Left lung (tissue), 10 donors: Measurements from ENCODE around the gene ILF3. TPM values are rescaled to one million over a fixed set of nuclear protein-coding genes. Genes with fewer than 3 reads are reported as not detected.
A peak's percentile ranks its signal among the peaks of the same experiment; 100 is the strongest.

Experiments used
- ATAC-seq: fragments of 200-7000 bp; cut with Tn5 transposase; one replicate; pipeline ENCODE4 v1.9.1; 2020; ENCODE audit warnings: moderate library complexity
- DNase-seq, 4 donors: peaks; one replicate each; pipeline ENCODE4 v3.0.0-alpha.2; 2013 to 2020
- H3K27ac ChIP-seq, 2 donors: fragments of 200-600 bp; sonication (generic) in 1 of 2; one replicate each; pipeline versions ENCODE4 v1.5.0 to v1.8.0; 2020 to 2021
- H3K27me3 ChIP-seq, 2 donors: fragments of 200-600 bp; sonication (generic) in 1 of 2; one replicate each; pipeline versions ENCODE4 v1.5.0 to v1.8.0; 2020 to 2021
- H3K36me3 ChIP-seq, 2 donors: fragments of 200-600 bp; sonication (generic) in 1 of 2; one replicate each; pipeline versions ENCODE4 v1.5.0 to v1.8.0; 2020 to 2021
- H3K4me1 ChIP-seq, 2 donors: fragments of 200-600 bp; one replicate each; pipeline ENCODE4 v1.8.0; 2021
- H3K4me3 ChIP-seq, 2 donors: fragments of 200-600 bp; sonication (generic) in 1 of 2; one replicate each; pipeline versions ENCODE4 v1.5.0 to v1.8.0; 2020 to 2021; ENCODE audit warnings: mild to moderate bottlenecking in 1 of 2
- H3K9me3 ChIP-seq, 2 donors: fragments of 200-600 bp; sonication (generic) in 1 of 2; one replicate each; pipeline versions ENCODE4 v1.5.0 to v1.8.0; 2020 to 2021
- intact Hi-C, 2 donors: fragments of 100-400 bp; cut with DNase I; formaldehyde crosslinking; loops; one replicate each; pipeline versions ENCODE4 v1.11.2 to v1.14.2; 2022
- microRNA-seq, 2 donors: library from miRNA; unstranded; fragments of <30 nt; microRNA quantifications; one replicate each; pipeline ENCODE4, GENCODE V29; 2019
- polyA plus RNA-seq, 6 donors: library from polyadenylated mRNA; unstranded; fragments of 120-200 nt; gene quantifications; one replicate each; pipeline ENCODE4 v1.2.1, GENCODE V29; 2013; ENCODE audit not compliant: insufficient read length in 6 of 6
- total RNA-seq, 2 donors: library from RNA; stranded (reverse); fragmentation: NEBNext Ultra II Directional; extraction: Animal tissue kit (Norgen Biotek cat#: 25700); gene quantifications; one replicate each; pipeline ENCODE4 v1.2.1, GENCODE V29; 2021
- TF ChIP-seq, protein P1 (sequence below), 2 donors: fragments of 200-600 bp; sonication (generic) in 1 of 2; IDR thresholded peaks; one replicate each; pipeline versions ENCODE4 v1.5.0 to v1.8.0; 2021; ENCODE audit warnings: antibody characterized with exemption in 2 of 2
- donor health status: DM: no; HTN: yes; CAD: no.
- donor health status: DM: no; HTN: no; CAD: no.

The ILF3 gene
- total and polyA plus RNA-seq, 8 donors, result 161 to 357 (median 298) TPM

DNA sequence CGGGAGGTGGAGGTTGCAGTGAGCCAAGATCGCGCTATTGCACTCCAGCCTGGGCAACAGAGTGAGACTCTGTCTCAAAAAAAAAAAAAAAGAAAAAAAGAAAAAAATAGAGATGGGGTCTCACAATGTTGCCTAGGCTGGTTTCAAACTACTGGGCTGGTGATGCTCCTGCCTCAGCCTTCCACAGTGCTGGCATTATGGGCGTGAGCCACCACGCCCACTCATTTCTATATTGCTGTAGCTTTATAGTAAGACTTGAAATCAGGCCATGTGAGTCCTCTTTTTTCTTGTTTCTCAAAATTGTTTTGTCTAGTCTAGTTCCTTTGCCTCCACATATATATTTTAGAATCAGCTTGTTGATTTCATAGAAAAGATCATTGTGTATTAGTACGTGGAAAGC, 82.0 kb downstream of the ILF3 start:
- Histone ChIP-seq H3K27ac (peak overlapping the region in 1 of 2 donors; percentile 55), H3K4me1 (peaks cover 23 to 91% of the 10 kb centered on the region in 2 donors), H3K9me3 (no peaks in the 10 kb centered on the region)

DNA sequence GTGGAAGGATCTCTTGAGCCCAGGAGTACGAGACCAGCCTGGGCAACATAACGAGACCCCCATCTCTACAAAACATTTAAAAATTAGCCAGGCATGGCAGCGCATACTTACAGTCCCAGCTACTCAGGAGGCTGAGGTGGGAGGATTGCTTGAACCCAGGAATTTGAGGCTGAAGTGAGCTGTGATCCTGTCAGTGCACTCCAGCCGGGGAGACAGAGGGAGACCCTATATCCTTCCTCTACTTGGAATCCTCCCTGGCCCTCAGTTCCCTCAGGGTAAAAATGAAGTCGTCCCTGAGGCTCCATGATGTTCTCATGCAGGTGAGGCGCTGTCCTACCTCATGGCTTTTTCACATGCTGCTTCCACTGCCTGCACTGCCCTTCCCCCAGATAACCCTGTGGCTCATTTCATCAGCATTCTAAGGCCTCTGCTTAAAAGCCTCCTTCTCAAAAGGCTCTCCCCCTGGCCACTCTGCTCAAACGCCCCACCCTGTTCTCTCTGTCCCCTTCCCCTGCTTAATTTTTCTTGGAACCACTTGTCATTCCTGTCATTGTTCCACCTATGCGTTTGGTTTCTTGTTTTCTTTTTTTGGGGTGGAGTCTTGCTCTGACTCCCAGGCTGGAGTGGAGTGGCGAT, 82.9 kb downstream of the ILF3 start:
- peak; percentile 89 for ATAC-seq
- peak in 1 of 4 donors; percentile 65 for DNase-seq
- TF ChIP-seq, protein P1, sequence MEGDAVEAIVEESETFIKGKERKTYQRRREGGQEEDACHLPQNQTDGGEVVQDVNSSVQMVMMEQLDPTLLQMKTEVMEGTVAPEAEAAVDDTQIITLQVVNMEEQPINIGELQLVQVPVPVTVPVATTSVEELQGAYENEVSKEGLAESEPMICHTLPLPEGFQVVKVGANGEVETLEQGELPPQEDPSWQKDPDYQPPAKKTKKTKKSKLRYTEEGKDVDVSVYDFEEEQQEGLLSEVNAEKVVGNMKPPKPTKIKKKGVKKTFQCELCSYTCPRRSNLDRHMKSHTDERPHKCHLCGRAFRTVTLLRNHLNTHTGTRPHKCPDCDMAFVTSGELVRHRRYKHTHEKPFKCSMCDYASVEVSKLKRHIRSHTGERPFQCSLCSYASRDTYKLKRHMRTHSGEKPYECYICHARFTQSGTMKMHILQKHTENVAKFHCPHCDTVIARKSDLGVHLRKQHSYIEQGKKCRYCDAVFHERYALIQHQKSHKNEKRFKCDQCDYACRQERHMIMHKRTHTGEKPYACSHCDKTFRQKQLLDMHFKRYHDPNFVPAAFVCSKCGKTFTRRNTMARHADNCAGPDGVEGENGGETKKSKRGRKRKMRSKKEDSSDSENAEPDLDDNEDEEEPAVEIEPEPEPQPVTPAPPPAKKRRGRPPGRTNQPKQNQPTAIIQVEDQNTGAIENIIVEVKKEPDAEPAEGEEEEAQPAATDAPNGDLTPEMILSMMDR (IDR thresholded peaks at IDR 0.05), result no peak
- Histone ChIP-seq H3K27ac (peak overlapping the region; percentile 55 to 69), H3K4me3 (no peak overlapping the region), H3K27me3 (no peaks in the 10 kb centered on the region), H3K4me1 (peaks cover 23 to 91% of the 10 kb centered on the region in 2 donors), H3K36me3 (no peaks in the 10 kb centered on the region), H3K9me3 (no peaks in the 10 kb centered on the region)
- intact Hi-C loops, result no loop called here

More for the DNA sequence above, 82.0 kb downstream of the ILF3 start:
- H3K4me3 ChIP-seq, result no peak overlapping the region
- intact Hi-C loops, result no loop called here
- no peaks in the 10 kb centered on the region for H3K36me3 ChIP-seq
- DNase-seq, result no peak
- no peak for ATAC-seq
- H3K27me3 ChIP-seq, result no peaks in the 10 kb centered on the region
- TF ChIP-seq, protein P1 (IDR thresholded peaks at IDR 0.05), result no peak

- H3K9me3 ChIP-seq, result no peaks in the 10 kb centered on the region
- peak overlapping the region; percentile 55 to 69 for H3K27ac ChIP-seq
- ATAC-seq (peak; percentile 3), DNase-seq (no peak)
- H3K27me3 ChIP-seq, result no peaks in the 10 kb centered on the region
- no peak overlapping the region for H3K4me3 ChIP-seq
- TF ChIP-seq, protein P1 (IDR thresholded peaks at IDR 0.05), result no peak
- no peaks in the 10 kb centered on the region for H3K36me3 ChIP-seq
- peaks cover 23 to 91% of the 10 kb centered on the region in 2 donors for H3K4me1 ChIP-seq
- intact Hi-C loops, result no loop called here
Measured at GRCh38 chr19:10737722-10738121, 83.6 kb downstream of the ILF3 start.

DNA sequence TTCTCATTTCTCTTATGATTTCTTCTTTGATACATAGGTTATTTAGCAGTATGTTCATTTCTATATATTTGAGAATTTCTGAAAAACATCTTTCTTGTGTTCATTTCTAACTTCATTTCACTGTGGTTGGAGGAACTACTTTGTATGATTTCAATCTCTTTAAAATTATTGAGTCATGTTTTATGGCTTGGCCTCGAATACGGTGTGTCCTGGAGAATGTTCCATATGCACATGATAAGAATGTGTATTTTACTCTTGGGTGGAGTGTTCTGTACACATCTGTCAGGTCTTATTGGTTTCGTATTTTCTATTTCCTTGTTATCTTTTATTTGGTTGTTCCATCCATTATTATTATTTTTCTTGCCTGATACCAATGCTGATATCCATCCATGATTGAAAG, 86.7 kb downstream of the ILF3 start:
- TF ChIP-seq, protein P1 (IDR thresholded peaks at IDR 0.05), result no peak
- no peaks in the 10 kb centered on the region for H3K9me3 ChIP-seq
- intact Hi-C loops, result no loop called here
- H3K27ac ChIP-seq, result peak overlapping the region; percentile 51 to 69
- H3K4me3 ChIP-seq, result no peak overlapping the region
- H3K36me3 ChIP-seq, result no peaks in the 10 kb centered on the region
- no peaks in the 10 kb centered on the region for H3K27me3 ChIP-seq
- H3K4me1 ChIP-seq, result peaks cover 33 to 93% of the 10 kb centered on the region in 2 donors
- ATAC-seq, result peak; percentile 47
- DNase-seq, result no peak

Small RNA genes within 50 kb of the gene (microRNA-seq; reads per million reads assigned to microRNA genes)
- gene MIR638, result 0 reads per million in 2 donors

Other genes with a start within 250 kb of the ILF3 start
- gene PDE4A, start 233.8 kb upstream of the ILF3 start, total RNA-seq, result 10 to 100 TPM; 21.4 to 21.6 TPM
- 10 to 100 TPM in 1 of 6 donors, 1 to 10 TPM in 5; 4.3 to 10.1 (median 8.0) TPM for gene PDE4A, start 233.8 kb upstream of the ILF3 start, polyA plus RNA-seq
- gene KEAP1, start 151.0 kb upstream of the ILF3 start, total RNA-seq, result 10 to 100 TPM; 56.0 to 82.2 TPM
- 10 to 100 TPM; 61.4 to 81.3 (median 75.8) TPM for gene KEAP1, start 151.0 kb upstream of the ILF3 start, polyA plus RNA-seq
- 1 to 10 TPM in 1 of 2 donors, under 1 TPM in 1; 0.92 to 1.8 TPM for gene S1PR5, start 136.9 kb upstream of the ILF3 start, total RNA-seq
- under 1 TPM; 0.20 to 0.87 (median 0.59) TPM for gene S1PR5, start 136.9 kb upstream of the ILF3 start, polyA plus RNA-seq
- gene ATG4D, start 110.4 kb upstream of the ILF3 start, total RNA-seq, result 10 to 100 TPM; 25.0 to 27.4 TPM
- 10 to 100 TPM; 19.3 to 25.1 (median 21.8) TPM for gene ATG4D, start 110.4 kb upstream of the ILF3 start, polyA plus RNA-seq
- gene KRI1, start 88.3 kb upstream of the ILF3 start, total RNA-seq, result 10 to 100 TPM; 18.6 to 20.2 TPM
- 10 to 100 TPM; 29.8 to 38.0 (median 35.6) TPM for gene KRI1, start 88.3 kb upstream of the ILF3 start, polyA plus RNA-seq
- gene CDKN2D, start 85.4 kb upstream of the ILF3 start, total RNA-seq, result 10 to 100 TPM in 1 of 2 donors, 1 to 10 TPM in 1; 7.2 to 13.6 TPM
- gene CDKN2D, start 85.4 kb upstream of the ILF3 start, polyA plus RNA-seq, result 10 to 100 TPM in 3 of 6 donors, 1 to 10 TPM in 3; 9.0 to 15.7 (median 10.0) TPM
- gene AP1M2, start 67.0 kb upstream of the ILF3 start, total RNA-seq, result 10 to 100 TPM; 36.5 to 65.2 TPM
- gene AP1M2, start 67.0 kb upstream of the ILF3 start, polyA plus RNA-seq, result 10 to 100 TPM; 31.6 to 39.9 (median 36.5) TPM
- gene SLC44A2, start 28.8 kb upstream of the ILF3 start, total RNA-seq, result 100 to 1,000 TPM; 214 to 255 TPM
- 100 to 1,000 TPM; 175 to 207 (median 187) TPM for gene SLC44A2, start 28.8 kb upstream of the ILF3 start, polyA plus RNA-seq
- gene QTRT1, start 47.1 kb downstream of the ILF3 start, total RNA-seq, result 10 to 100 TPM; 29.0 to 40.9 TPM
- 10 to 100 TPM; 38.8 to 56.2 (median 49.1) TPM for gene QTRT1, start 47.1 kb downstream of the ILF3 start, polyA plus RNA-seq
- gene DNM2, start 63.7 kb downstream of the ILF3 start, total RNA-seq, result 100 to 1,000 TPM; 195 to 268 TPM
- 100 to 1,000 TPM in 3 of 6 donors, 10 to 100 TPM in 3; 88.4 to 119 (median 99.2) TPM for gene DNM2, start 63.7 kb downstream of the ILF3 start, polyA plus RNA-seq
- gene TMED1, start 181.9 kb downstream of the ILF3 start, total RNA-seq, result 10 to 100 TPM; 25.4 to 27.0 TPM
- gene TMED1, start 181.9 kb downstream of the ILF3 start, polyA plus RNA-seq, result 10 to 100 TPM; 41.8 to 45.3 (median 43.5) TPM
- 10 to 100 TPM in 1 of 2 donors, 1 to 10 TPM in 1; 3.2 to 11.8 TPM for gene C19orf38, start 194.1 kb downstream of the ILF3 start, total RNA-seq
- 1 to 10 TPM; 2.8 to 6.1 (median 4.1) TPM for gene C19orf38, start 194.1 kb downstream of the ILF3 start, polyA plus RNA-seq
- 10 to 100 TPM; 34.4 to 37.1 TPM for gene CARM1, start 217.2 kb downstream of the ILF3 start, total RNA-seq
- 10 to 100 TPM; 37.9 to 54.1 (median 42.5) TPM for gene CARM1, start 217.2 kb downstream of the ILF3 start, polyA plus RNA-seq